Skeletal muscle tissue (tissue), 4 donors: ENCODE measurements around the gene STAM2. TPM values are rescaled to one million over a fixed set of nuclear protein-coding genes. Genes with fewer than 3 reads are reported as not detected.
"Not testable (repeated sequence)": the region's sequence is repeated elsewhere in the genome, so short reads cannot be mapped to it uniquely, and the experiment has no call there.

ENCODE experiments used
- H3K27ac ChIP-seq: one replicate; pipeline ENCODE4 v1.7.0; 2013; ENCODE audit warnings: mild to moderate bottlenecking, low read depth, low read length, inconsistent platforms
- H3K27me3 ChIP-seq, 3 donors: one replicate each; pipeline ENCODE4 v1.7.0; 2013; ENCODE audit warnings: low read length in 3 of 3; ENCODE audit not compliant: control insufficient read depth in 3 of 3, insufficient read depth in 3 of 3
- H3K36me3 ChIP-seq, 3 donors: one replicate each; pipeline ENCODE4 v1.7.0; 2013; ENCODE audit warnings: low read length in 3 of 3; ENCODE audit not compliant: control insufficient read depth in 3 of 3, insufficient read depth in 3 of 3
- H3K4me1 ChIP-seq, 3 donors: one replicate each; pipeline ENCODE4 v1.7.0; 2013; ENCODE audit warnings: low read length in 3 of 3, mild to moderate bottlenecking in 3 of 3; ENCODE audit not compliant: control insufficient read depth in 3 of 3, insufficient read depth in 3 of 3
- H3K4me3 ChIP-seq, 3 donors: one replicate each; pipeline ENCODE4 v1.7.0; 2013; ENCODE audit warnings: low read length in 3 of 3
- H3K9ac ChIP-seq, 3 donors: one replicate each; pipeline ENCODE4 v1.7.0; 2013; ENCODE audit warnings: low read length in 3 of 3, mild to moderate bottlenecking in 3 of 3, moderate library complexity in 2 of 3, low read depth in 1 of 3
- H3K9me3 ChIP-seq, 3 donors: one replicate each; pipeline ENCODE4 v1.7.0; 2013; ENCODE audit warnings: low read length in 3 of 3; ENCODE audit not compliant: control insufficient read depth in 3 of 3
- total RNA-seq: library from RNA; depleted of rRNA; stranded (reverse); fragments of >200 nt; gene quantifications from one replicate; pipeline ENCODE4 v1.2.3, GENCODE V29; 2014
- donor health status: Osteomylitis.

The STAM2 gene
- total RNA-seq, 1 donor from 2014 or later = 28.2 TPM

DNA sequence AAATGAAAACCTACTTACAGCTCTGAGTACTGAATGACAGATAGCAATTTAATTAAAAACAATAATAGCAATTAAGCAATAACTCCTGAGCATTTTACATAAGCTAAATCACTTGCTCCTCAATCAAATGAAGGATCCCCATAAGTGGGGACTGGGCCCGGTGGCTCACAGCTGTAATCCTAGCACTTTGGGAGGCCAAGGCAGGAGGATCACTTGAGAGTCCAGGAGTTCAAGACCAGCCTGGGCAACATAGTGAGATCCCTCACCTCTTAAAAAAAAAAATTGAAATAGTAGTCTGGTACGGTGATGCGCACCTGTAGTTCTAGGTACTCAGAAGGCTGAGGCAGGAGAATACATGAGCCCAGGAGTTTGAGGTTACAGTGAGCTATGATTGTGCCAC is 13.4 kb downstream of the STAM2 start:
- no peak overlapping the region for H3K9ac ChIP-seq
- no peak overlapping the region for H3K4me3 ChIP-seq
- H3K36me3 ChIP-seq = no peaks in the 10 kb centered on the region
- no peaks in the 10 kb centered on the region for H3K9me3 ChIP-seq
- peaks cover 0 to 9% (median 9%) of the 10 kb centered on the region in 3 donors for H3K4me1 ChIP-seq
- no peaks in the 10 kb centered on the region for H3K27me3 ChIP-seq
- no peak overlapping the region for H3K27ac ChIP-seq

GRCh38 chr2:152161598-152161997 is 14.0 kb downstream of the STAM2 start:
- Histone ChIP-seq H3K27ac (no peak overlapping the region), H3K27me3 (no peaks in the 10 kb centered on the region), H3K4me3 (no peak overlapping the region), H3K9me3 (no peaks in the 10 kb centered on the region), H3K4me1 (peaks cover 0 to 8% (median 5%) of the 10 kb centered on the region in 3 donors), H3K36me3 (peaks cover 0 to 2% (median 0%) of the 10 kb centered on the region in 3 donors), H3K9ac (no peak overlapping the region)

- H3K4me1 ChIP-seq, H3K9ac ChIP-seq, H3K4me3 ChIP-seq, H3K27ac ChIP-seq, H3K9me3 ChIP-seq, H3K36me3 ChIP-seq, H3K27me3 ChIP-seq: not testable (repeated sequence)
Measured at GRCh38 chr2:152160378-152160777, 15.2 kb downstream of the STAM2 start.

- Histone ChIP-seq H3K9me3 (no peaks in the 10 kb centered on the region), H3K4me1 (no peaks in the 10 kb centered on the region), H3K4me3 (no peak overlapping the region), H3K36me3 (peaks cover 0 to 2% (median 0%) of the 10 kb centered on the region in 3 donors), H3K27me3 (no peaks in the 10 kb centered on the region), H3K9ac (no peak overlapping the region), H3K27ac (no peak overlapping the region)
Measured at GRCh38 chr2:152157253-152157652, 18.3 kb downstream of the STAM2 start.

DNA sequence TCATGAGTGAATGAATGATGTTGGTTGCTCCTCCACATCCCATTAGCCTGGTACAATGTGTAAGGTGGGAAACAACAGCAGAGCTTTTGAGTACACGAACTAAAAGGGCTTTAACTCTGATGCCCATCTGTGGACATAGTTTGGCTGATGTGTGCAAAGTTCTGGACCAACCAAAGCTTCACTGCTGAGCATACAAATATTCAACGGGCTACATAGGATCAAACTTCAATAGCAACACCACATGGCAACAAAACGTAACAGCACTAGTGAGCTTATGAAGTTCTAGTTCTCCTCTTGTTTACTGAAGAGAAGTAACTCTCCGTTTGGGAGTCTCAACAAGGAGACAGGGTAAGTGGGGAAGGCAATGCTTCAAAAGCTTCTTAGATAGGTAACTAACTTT is 20.4 kb downstream of the STAM2 start:
- peaks cover 0 to 2% (median 0%) of the 10 kb centered on the region in 3 donors for H3K36me3 ChIP-seq
- no peak overlapping the region for H3K27ac ChIP-seq
- H3K27me3 ChIP-seq = no peaks in the 10 kb centered on the region
- no peaks in the 10 kb centered on the region for H3K4me1 ChIP-seq
- H3K9ac ChIP-seq = no peak overlapping the region
- no peaks in the 10 kb centered on the region for H3K9me3 ChIP-seq
- no peak overlapping the region for H3K4me3 ChIP-seq

- H3K4me1 ChIP-seq = no peaks in the 10 kb centered on the region
- H3K36me3 ChIP-seq = peaks cover 0 to 2% (median 0%) of the 10 kb centered on the region in 3 donors
- no peak overlapping the region for H3K9ac ChIP-seq
- no peak overlapping the region for H3K4me3 ChIP-seq
- no peaks in the 10 kb centered on the region for H3K9me3 ChIP-seq
- H3K27me3 ChIP-seq = no peaks in the 10 kb centered on the region
- H3K27ac ChIP-seq = no peak overlapping the region
Measured at GRCh38 chr2:152154462-152154861, 21.1 kb downstream of the STAM2 start.

GRCh38 chr2:152134488-152135280 is 40.9 kb downstream of the STAM2 start:
- Histone ChIP-seq H3K4me1 (no peaks in the 10 kb centered on the region), H3K27ac (no peak overlapping the region), H3K9ac (no peak overlapping the region), H3K36me3 (peaks cover 0 to 12% (median 6%) of the 10 kb centered on the region in 3 donors), H3K9me3 (no peaks in the 10 kb centered on the region), H3K27me3 (no peaks in the 10 kb centered on the region), H3K4me3 (no peak overlapping the region)

DNA sequence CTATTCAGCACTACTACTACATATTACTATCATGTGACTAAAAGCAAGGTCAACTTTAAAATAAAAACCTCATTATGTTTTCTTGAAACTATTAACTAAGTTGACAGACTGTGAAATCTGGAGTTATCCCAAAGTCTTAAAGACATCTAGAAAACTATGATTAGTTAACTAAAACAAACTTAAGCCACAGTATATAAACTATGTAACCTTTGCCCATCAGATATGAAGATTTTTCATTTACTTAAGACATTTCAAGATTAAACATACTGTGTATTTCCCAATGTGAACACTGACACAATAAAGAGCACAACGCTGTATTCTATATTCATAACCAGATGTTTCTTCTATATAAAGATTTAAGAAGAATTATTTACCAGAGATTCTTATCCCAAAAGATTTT is 43.3 kb downstream of the STAM2 start:
- H3K36me3 ChIP-seq = peaks cover 0 to 5% (median 4%) of the 10 kb centered on the region in 3 donors
- no peaks in the 10 kb centered on the region for H3K27me3 ChIP-seq
- no peak overlapping the region for H3K27ac ChIP-seq
- no peaks in the 10 kb centered on the region for H3K9me3 ChIP-seq
- H3K4me3 ChIP-seq = no peak overlapping the region
- no peak overlapping the region for H3K9ac ChIP-seq
- H3K4me1 ChIP-seq = no peaks in the 10 kb centered on the region

DNA sequence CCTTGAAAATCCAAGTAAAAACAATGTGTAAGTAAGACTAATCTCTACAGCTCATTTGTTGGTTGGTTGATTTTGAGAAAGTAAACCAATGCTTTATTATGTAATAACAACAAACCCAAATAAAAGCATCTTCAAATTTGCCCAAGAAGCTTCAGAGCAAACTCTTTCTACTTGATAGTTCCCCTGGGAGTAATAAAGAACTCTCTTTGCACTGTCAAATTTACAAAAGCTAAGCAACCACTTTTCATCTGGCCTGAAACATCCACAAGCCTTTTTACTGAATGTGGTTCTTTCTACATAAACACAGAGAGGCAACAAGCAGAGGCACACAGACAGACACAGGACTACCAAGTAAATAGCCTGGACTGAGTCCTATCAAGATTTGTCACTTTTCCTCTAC is 47.9 kb downstream of the STAM2 start:
- Histone ChIP-seq H3K4me1 (no peaks in the 10 kb centered on the region), H3K9ac (no peak overlapping the region), H3K27me3 (no peaks in the 10 kb centered on the region), H3K9me3 (no peaks in the 10 kb centered on the region), H3K4me3 (no peak overlapping the region), H3K27ac (no peak overlapping the region), H3K36me3 (peaks cover 5 to 15% (median 13%) of the 10 kb centered on the region in 3 donors)

DNA sequence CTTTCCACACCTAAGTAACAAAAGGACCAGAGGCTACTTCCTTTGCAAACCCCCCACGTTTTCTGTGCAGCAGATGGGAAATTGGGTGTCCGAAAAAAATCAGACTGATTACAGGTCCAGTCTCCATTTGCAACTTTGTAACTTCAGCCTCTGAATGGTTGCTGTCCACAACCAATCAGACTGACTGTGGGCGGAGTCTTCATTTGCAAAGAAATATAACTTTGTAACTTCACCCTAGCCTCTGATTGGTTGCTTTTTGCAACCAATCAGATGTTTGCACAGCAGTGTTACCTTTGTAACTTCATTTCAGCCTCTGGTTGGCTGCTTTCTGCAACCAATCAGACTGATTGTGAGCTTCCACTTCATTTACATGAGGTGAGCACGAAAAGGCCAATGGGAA is 48.9 kb downstream of the STAM2 start:
- Histone ChIP-seq H3K27ac (no peak overlapping the region), H3K27me3 (no peaks in the 10 kb centered on the region), H3K36me3 (peaks cover 5 to 15% (median 12%) of the 10 kb centered on the region in 3 donors), H3K9me3 (no peaks in the 10 kb centered on the region), H3K4me1 (no peaks in the 10 kb centered on the region), H3K9ac (no peak overlapping the region), H3K4me3 (no peak overlapping the region)
